Measurements from ENCODE around the gene LGR5. TPM values are rescaled to one million over a fixed set of nuclear protein-coding genes. Genes with fewer than 3 reads are reported as not detected.

Gene LGR5
- total and polyA plus RNA-seq, 9 of the 15 experiments (the other 6 are each of a cell fraction or from before 2014, with no cell fraction given), result not detected

GRCh38 chr12:71460850-71461609 lies 21.4 kb downstream of the LGR5 start (continued):
- TF ChIP-seq RCOR1 (IDR thresholded peaks at IDR 0.05; ENCODE audit: borderline replicate concordance in 1 of 2, low read depth in 2 of 2, low read length in 2 of 2) (peak in 1 of 2 experiments; percentile 48; a peak in 1 of 4 replicates), TAL1 (IDR thresholded peaks at IDR 0.05) (peak; percentile 68), CREM (IDR thresholded peaks at IDR 0.05; ENCODE audit: low read depth) (peak; percentile 30; the same call in 1 of the 2 replicates), ARID1B (IDR thresholded peaks at IDR 0.05) (peak; percentile 61), CXXC5 (CRISPR knock-in tag; IDR thresholded peaks at IDR 0.05) (no peak), MTA1 (IDR thresholded peaks at IDR 0.05; ENCODE audit: borderline replicate concordance) (no peak), TEAD4 (IDR thresholded peaks at IDR 0.05; ENCODE audit: low read length) (peak; percentile 91), TEAD4 (CRISPR knock-in tag; IDR thresholded peaks at IDR 0.05; ENCODE audit: borderline replicate concordance) (no peak), ZNF398 (CRISPR knock-in tag; IDR thresholded peaks at IDR 0.05) (no peak), SMAD4 (CRISPR knock-in tag; conservative IDR thresholded peaks at IDR 0.05) (peak; percentile 48; the same call in 1 of the 2 replicates), U2AF2 (optimal IDR thresholded peaks at IDR 0.05; ENCODE audit: low read depth, low read length) (no peak), NONO (IDR thresholded peaks at IDR 0.05; ENCODE audit: low read depth in 2 of 2, low read length in 1 of 2) (no peak), KDM1A (IDR thresholded peaks at IDR 0.05) (peak; percentile 31 to 44; a peak in 1 of 4 replicates), MTA2 (IDR thresholded peaks at IDR 0.05; ENCODE audit: low read depth) (peak; percentile 36; the same call in 1 of the 2 replicates), ZNF24 (IDR thresholded peaks at IDR 0.05) (peak; percentile 45; the same call in 1 of the 2 replicates), CBFA2T3 (IDR thresholded peaks at IDR 0.05) (peak; percentile 80), JUNB (CRISPR knock-in tag; conservative IDR thresholded peaks at IDR 0.05) (no peak), NFIC (IDR thresholded peaks at IDR 0.05) (peak; percentile 41; the same call in 1 of the 2 replicates), ESRRA (IDR thresholded peaks at IDR 0.05; ENCODE audit: borderline replicate concordance, low read depth) (peak; percentile 50; the same call in 1 of the 2 replicates), KLF16 (IDR thresholded peaks at IDR 0.05) (peak; percentile 56), C11orf30 (IDR thresholded peaks at IDR 0.05; ENCODE audit: low read depth) (peak; percentile 72), SIRT6 (IDR thresholded peaks at IDR 0.05; ENCODE audit: low read depth, low read length) (no peak), CBFA2T2 (conservative IDR thresholded peaks at IDR 0.05) (peak; percentile 68), ELF4 (CRISPR knock-in tag; IDR thresholded peaks at IDR 0.05) (no peak), HNRNPUL1 (IDR thresholded peaks at IDR 0.05; ENCODE audit: low read length) (no peak), HES1 (IDR thresholded peaks at IDR 0.05; ENCODE audit: low read depth) (peak; percentile 37; the same call in 1 of the 2 replicates), NEUROD1 (IDR thresholded peaks at IDR 0.05; ENCODE audit: borderline replicate concordance, low read depth, low read length, partially characterized antibody) (no peak), MAFG (tag; conservative IDR thresholded peaks at IDR 0.05) (peak; percentile 75), MAZ (CRISPR knock-in tag; conservative IDR thresholded peaks at IDR 0.05 in 1 of 2, IDR thresholded peaks at IDR 0.05 in 1 of 2) (0 out of 4 replicates have a peak, but pooled peaks of 1 of the 2 experiments have one; percentile 15), MEF2A (IDR thresholded peaks at IDR 0.05; ENCODE audit: control insufficient read depth, low read depth, low read length) (0 out of 2 replicates have a peak, but pooled peaks have one; percentile 5)

All from K562 (cell line).